Gastroesophageal sphincter (tissue), 4 donors: ENCODE measurements around the gene TPI1. TPM values are rescaled to one million over a fixed set of nuclear protein-coding genes. Genes with fewer than 3 reads are reported as not detected.

Source experiments
- ATAC-seq: fragments of 150-250 bp; one replicate; pipeline ENCODE4 v1.9.1; 2016; ENCODE audit warnings: mild to moderate bottlenecking, moderate library complexity
- H3K27ac ChIP-seq, 4 donors: fragments of 200-600 bp; sonication (generic) in 3 of 4; 1 replicate in 3 of 4; 2 replicates in 1 of 4; pipeline ENCODE4 v1.5.1; 2016 to 2019
- H3K27me3 ChIP-seq: fragments of 200-600 bp; sonication (generic); one replicate; pipeline ENCODE4 v1.5.1; 2019
- H3K36me3 ChIP-seq, 2 donors: fragments of 200-600 bp; sonication (generic); one replicate each; pipeline ENCODE4 v1.5.1; 2019; ENCODE audit warnings: control low read depth in 1 of 2
- H3K4me1 ChIP-seq, 3 donors: fragments of 200-600 bp; sonication (generic); 1 replicate in 2 of 3; 2 replicates in 1 of 3; pipeline ENCODE4 v1.5.1; 2016 to 2019; ENCODE audit warnings: control low read depth in 2 of 3
- H3K4me3 ChIP-seq, 2 donors: fragments of 200-600 bp; sonication (generic); one replicate each; pipeline ENCODE4 v1.5.1; 2019; ENCODE audit warnings: mild to moderate bottlenecking in 1 of 2, moderate library complexity in 1 of 2
- H3K9me3 ChIP-seq, 3 donors: fragments of 200-600 bp; sonication (generic); one replicate each; pipeline ENCODE4 v1.5.1; 2017 to 2019; ENCODE audit warnings: control low read depth in 2 of 3
- EP300 ChIP-seq: sonication (generic); formaldehyde crosslinking; IDR thresholded peaks from one replicate; pipeline ENCODE4 v1.6.1; 2017; ENCODE audit warnings: antibody characterized with exemption, mild to moderate bottlenecking
- POLR2A ChIP-seq, 2 donors: fragments of 450-650 bp; IDR thresholded peaks; one replicate each; pipeline ENCODE4 v1.6.1; 2017; ENCODE audit warnings: antibody characterized with exemption in 2 of 2, mild to moderate bottlenecking in 2 of 2, moderate library complexity in 1 of 2
- POLR2AphosphoS5 ChIP-seq: sonication (generic); formaldehyde crosslinking; IDR thresholded peaks from one replicate; pipeline ENCODE4 v1.6.1; 2017; ENCODE audit warnings: antibody characterized with exemption
- WGBS, 2 donors: methylation state at CpG; one replicate each; pipeline ENCODE4 v1.1.5; 2018; ENCODE audit warnings: low coverage in 1 of 2; 5-methylcytosine and 5-hydroxymethylcytosine counted together
- total RNA-seq, 4 donors: library from RNA; depleted of rRNA; stranded (reverse); fragments of >200 nt; gene quantifications; one replicate each; pipeline ENCODE4 v1.1.0, GENCODE V29; 2016
- TF ChIP-seq, protein P1 (sequence below), 4 experiments: fragments of 200-600 bp in 2 of 4; fragments of 450-650 bp in 2 of 4; sonication (generic) in 1 of 4; IDR thresholded peaks; one replicate each; pipeline ENCODE4 v1.5.1; 2017 to 2019; ENCODE audit warnings: antibody characterized with exemption in 4 of 4, mild to moderate bottlenecking in 2 of 4, moderate library complexity in 2 of 4

Gene TPI1
- total RNA-seq, 4 donors from 2014 or later: 324 to 473 (median 392) TPM

DNA sequence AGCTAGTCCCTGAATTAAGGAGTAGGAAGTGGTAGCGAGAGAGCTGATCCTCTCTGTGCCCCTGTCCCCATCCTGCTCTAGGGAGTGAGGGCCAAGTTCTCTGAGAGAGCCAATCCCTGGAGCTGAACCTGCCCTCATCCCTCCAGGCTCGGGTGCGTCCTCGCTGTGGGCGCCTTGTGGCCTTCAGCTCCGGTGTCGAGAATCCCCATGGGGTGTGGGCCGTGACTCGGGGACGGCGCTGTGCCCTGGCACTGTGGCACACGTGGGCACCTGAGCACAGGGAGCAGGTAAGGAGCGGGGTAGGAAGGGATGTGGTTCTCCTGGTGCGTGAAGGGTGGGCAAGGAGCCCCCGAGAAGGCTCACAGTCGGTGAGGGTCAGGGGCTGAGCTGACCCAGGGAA lies 28.5 kb upstream of the TPI1 start:
- Histone ChIP-seq H3K9me3 (no peaks in the 10 kb centered on the region), H3K4me1 (no peaks in the 10 kb centered on the region), H3K27me3 (no peaks in the 10 kb centered on the region), H3K27ac (no peak overlapping the region), H3K4me3 (no peak overlapping the region), H3K36me3 (peaks cover 0 to 79% of the 10 kb centered on the region in 2 donors)
- TF ChIP-seq, protein P1, sequence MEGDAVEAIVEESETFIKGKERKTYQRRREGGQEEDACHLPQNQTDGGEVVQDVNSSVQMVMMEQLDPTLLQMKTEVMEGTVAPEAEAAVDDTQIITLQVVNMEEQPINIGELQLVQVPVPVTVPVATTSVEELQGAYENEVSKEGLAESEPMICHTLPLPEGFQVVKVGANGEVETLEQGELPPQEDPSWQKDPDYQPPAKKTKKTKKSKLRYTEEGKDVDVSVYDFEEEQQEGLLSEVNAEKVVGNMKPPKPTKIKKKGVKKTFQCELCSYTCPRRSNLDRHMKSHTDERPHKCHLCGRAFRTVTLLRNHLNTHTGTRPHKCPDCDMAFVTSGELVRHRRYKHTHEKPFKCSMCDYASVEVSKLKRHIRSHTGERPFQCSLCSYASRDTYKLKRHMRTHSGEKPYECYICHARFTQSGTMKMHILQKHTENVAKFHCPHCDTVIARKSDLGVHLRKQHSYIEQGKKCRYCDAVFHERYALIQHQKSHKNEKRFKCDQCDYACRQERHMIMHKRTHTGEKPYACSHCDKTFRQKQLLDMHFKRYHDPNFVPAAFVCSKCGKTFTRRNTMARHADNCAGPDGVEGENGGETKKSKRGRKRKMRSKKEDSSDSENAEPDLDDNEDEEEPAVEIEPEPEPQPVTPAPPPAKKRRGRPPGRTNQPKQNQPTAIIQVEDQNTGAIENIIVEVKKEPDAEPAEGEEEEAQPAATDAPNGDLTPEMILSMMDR (IDR thresholded peaks at IDR 0.05): no peak
- TF ChIP-seq EP300 (no peak), POLR2AphosphoS5 (no peak), POLR2A (IDR thresholded peaks at IDR 0.05) (no peak)
- ATAC-seq: no peak
- WGBS, 2 donors: 100% methylated on average over 1 of the region's 16 CpGs; no CpG with 5 or more reads in 1 of the 2 donors

- Histone ChIP-seq H3K4me1 (no peaks in the 10 kb centered on the region), H3K4me3 (no peak overlapping the region), H3K9me3 (no peaks in the 10 kb centered on the region), H3K36me3 (peaks cover 0 to 79% of the 10 kb centered on the region in 2 donors), H3K27me3 (no peaks in the 10 kb centered on the region), H3K27ac (no peak overlapping the region)
- WGBS, 2 donors: 20 to 87% methylated on average over 1 to 7 of the region's 10 CpGs
- ATAC-seq: no peak
- TF ChIP-seq EP300 (no peak), POLR2A (IDR thresholded peaks at IDR 0.05) (no peak), POLR2AphosphoS5 (no peak)
- TF ChIP-seq, protein P1 (IDR thresholded peaks at IDR 0.05): no peak
These were observed 27.7 kb upstream of the TPI1 start for GRCh38 chr12:6839482-6840201.

DNA sequence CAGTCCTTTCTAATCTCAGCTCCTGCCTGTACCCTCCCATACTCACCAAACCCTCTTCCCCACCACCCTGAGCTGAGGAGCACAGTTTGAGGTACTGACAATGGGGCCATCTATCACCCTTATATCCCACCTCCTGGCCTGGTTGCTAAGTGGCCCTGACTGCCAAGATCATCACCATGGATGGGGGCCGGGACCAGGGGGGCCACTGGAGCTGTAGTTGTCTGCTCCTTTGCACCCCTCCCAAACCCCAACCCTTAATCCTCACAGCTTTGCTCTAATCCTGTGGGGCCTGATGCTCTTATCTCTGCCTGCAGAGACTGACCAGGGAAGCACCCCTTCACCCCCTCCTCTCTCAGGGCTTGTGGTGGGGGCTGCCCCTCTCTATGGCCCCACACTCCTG lies 27.0 kb upstream of the TPI1 start:
- Histone ChIP-seq H3K27me3 (no peaks in the 10 kb centered on the region), H3K4me1 (no peaks in the 10 kb centered on the region), H3K4me3 (no peak overlapping the region), H3K9me3 (no peaks in the 10 kb centered on the region), H3K27ac (no peak overlapping the region), H3K36me3 (peaks cover 0 to 79% of the 10 kb centered on the region in 2 donors)
- TF ChIP-seq POLR2AphosphoS5 (no peak), EP300 (no peak), POLR2A (IDR thresholded peaks at IDR 0.05) (no peak)
- TF ChIP-seq, protein P1 (IDR thresholded peaks at IDR 0.05): no peak
- no peak for ATAC-seq
- WGBS, 2 donors: no CpG with 5 or more reads among the region's 1 CpG

- WGBS, 2 donors: 60% methylated on average over 2 of the region's 24 CpGs; no CpG with 5 or more reads in 1 of the 2 donors
These were observed 26.4 kb upstream of the TPI1 start, which contains the start of gene GNB3 for GRCh38 chr12:6840761-6841515. Gene GNB3 (plus strand): TSS chr12:6840925. CDS start chr12:6841288, 363 bp downstream.

More at GRCh38 chr12:6840761-6841515, 26.4 kb upstream of the TPI1 start, which contains the start of gene GNB3:
- no peak for TF ChIP-seq EP300
- no peak for TF ChIP-seq POLR2A (IDR thresholded peaks at IDR 0.05)
- TF ChIP-seq POLR2AphosphoS5: no peak
- TF ChIP-seq, protein P1 (IDR thresholded peaks at IDR 0.05): no peak
- Histone ChIP-seq H3K4me1 (no peaks in the 10 kb centered on the region), H3K36me3 (peaks cover 0 to 85% of the 10 kb centered on the region in 2 donors), H3K27ac (no peak within 1 kb of the TSS), H3K4me3 (no peak within 1 kb of the TSS), H3K27me3 (no peaks in the 10 kb centered on the region), H3K9me3 (no peaks in the 10 kb centered on the region)
- ATAC-seq: no peak
